Measurements from ENCODE around the gene C1QTNF9. TPM values are rescaled to one million over a fixed set of nuclear protein-coding genes. Genes with fewer than 3 reads are reported as not detected.
A peak's percentile ranks its signal among the peaks of the same experiment; 100 is the strongest.

Gene C1QTNF9
- total and polyA plus RNA-seq, 9 of the 15 experiments (the other 6 are each of a cell fraction or from before 2014, with no cell fraction given), result not detected

DNA sequence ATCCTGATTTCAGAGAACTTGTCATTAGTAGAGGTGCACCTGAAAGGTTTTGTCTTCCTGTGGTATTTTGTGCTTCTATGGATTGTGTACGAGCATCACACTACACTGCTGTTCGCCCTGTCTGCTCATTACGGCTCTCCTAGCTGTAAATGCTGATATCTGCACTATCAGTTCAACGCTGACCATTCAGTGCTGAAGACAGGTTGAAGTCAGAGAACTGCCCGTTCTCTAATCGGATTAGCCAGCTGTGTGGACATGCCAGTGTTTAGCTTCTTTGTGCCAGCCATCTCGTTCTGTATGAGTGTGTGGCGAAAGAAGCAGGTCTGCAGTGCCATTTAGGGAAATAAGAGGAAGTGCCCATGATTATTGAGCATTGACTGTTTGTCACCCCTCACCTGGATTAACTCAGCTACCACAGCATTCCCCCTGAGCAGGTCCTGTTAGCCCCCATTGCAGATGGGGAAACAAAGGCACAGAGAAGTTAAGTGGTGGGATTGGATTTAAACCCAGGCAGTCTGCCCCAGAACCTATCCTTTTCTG lies 21.6 kb upstream of the C1QTNF9 start:
- ChIA-PET CTCF (ENCODE audit: low intra/inter-chr PET ratio) (no interaction called here), POLR2A (no interaction called here)
- DNase-seq (ENCODE audit: extremely low read depth in 1 of 4, low spot score in 3 of 4) (no peak), ATAC-seq (no peak), FAIRE-seq (no peak)
- Histone ChIP-seq H3K9me3 (replicated peaks; ENCODE audit: control insufficient read depth, insufficient read depth, low read depth, low read length) (no peaks in the 10 kb centered on the region), H3K4me3 (no peak overlapping the region), H3K4me2 (ENCODE audit: insufficient read depth, low read length) (no peak overlapping the region), H3K4me1 (replicated peaks in 1 of 2; ENCODE audit: control insufficient read depth in 2 of 2, insufficient read depth in 2 of 2, low read length in 2 of 2) (no peaks in the 10 kb centered on the region), H3K9me1 (ENCODE audit: control insufficient read depth, insufficient read depth, low read length) (no peaks in the 10 kb centered on the region), H3K79me2 (ENCODE audit: control insufficient read depth, insufficient read depth, low read length) (no peaks in the 10 kb centered on the region), H3K27ac (ENCODE audit: extremely low read depth, low read depth, low read length) (no peak overlapping the region), H3K9ac (ENCODE audit: insufficient read depth in 1 of 2, low read depth in 2 of 2, low read length in 2 of 2) (no peak overlapping the region), H3K36me3 (ENCODE audit: control insufficient read depth, insufficient read depth, low read length) (no peaks in the 10 kb centered on the region), H3K27me3 (ENCODE audit: control insufficient read depth in 2 of 2, insufficient read depth in 2 of 2, low read length in 2 of 2) (peaks cover 7 to 30% of the 10 kb centered on the region in 2 experiments), H2AFZ (ENCODE audit: low read depth, low read length) (no peak overlapping the region), H4K20me1 (replicated peaks; ENCODE audit: control insufficient read depth, insufficient read depth, low read length) (no peaks in the 10 kb centered on the region)
- no TSS peak for BruUV-seq (replicated peaks)
- WGBS (ENCODE audit: insufficient coverage, low coverage, missing lambda C conversion rate), result 1% methylated on average over 6 of the region's 8 CpGs
- intact Hi-C loops (cut with micrococcal nuclease) (no loop called here), in situ Hi-C loops (cut with MboI) (no loop called here)
- TF ChIP-seq, protein P1, sequence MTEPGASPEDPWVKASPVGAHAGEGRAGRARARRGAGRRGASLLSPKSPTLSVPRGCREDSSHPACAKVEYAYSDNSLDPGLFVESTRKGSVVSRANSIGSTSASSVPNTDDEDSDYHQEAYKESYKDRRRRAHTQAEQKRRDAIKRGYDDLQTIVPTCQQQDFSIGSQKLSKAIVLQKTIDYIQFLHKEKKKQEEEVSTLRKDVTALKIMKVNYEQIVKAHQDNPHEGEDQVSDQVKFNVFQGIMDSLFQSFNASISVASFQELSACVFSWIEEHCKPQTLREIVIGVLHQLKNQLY (CRISPR knock-in tag; conservative IDR thresholded peaks at IDR 0.05), result no peak
- TF ChIP-seq SPI1 (IDR thresholded peaks at IDR 0.05; ENCODE audit: borderline replicate concordance, low read depth, low read length), result peak; percentile 39; the same call in 1 of the 2 replicates

DNA sequence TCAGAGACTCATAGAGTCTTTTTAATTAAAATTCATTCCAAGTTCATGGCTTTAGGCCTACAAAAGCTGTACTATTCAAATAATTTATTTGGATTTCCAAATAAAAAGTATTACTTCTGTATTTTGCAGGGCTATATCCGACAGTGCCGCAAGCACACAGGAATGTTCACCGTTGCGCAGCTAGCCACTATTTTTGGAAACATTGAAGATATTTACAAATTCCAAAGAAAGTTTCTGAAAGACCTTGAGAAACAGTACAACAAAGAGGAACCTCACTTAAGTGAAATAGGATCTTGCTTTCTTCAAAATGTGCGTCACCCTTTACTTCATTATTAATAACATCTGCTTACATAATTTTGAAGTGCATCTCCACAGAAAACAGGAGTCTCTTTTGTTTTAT lies 20.5 kb upstream of the C1QTNF9 start:
- ChIA-PET CTCF (ENCODE audit: low intra/inter-chr PET ratio) (no interaction called here), POLR2A (no interaction called here)
- no peaks in the 10 kb centered on the region for H4K20me1 ChIP-seq (replicated peaks; ENCODE audit: control insufficient read depth, insufficient read depth, low read length)
- intact Hi-C loops (cut with micrococcal nuclease), result no loop called here
- no peaks in the 10 kb centered on the region for H3K79me2 ChIP-seq (ENCODE audit: control insufficient read depth, insufficient read depth, low read length)
- H3K27ac ChIP-seq (ENCODE audit: extremely low read depth, low read depth, low read length), result no peak overlapping the region
- H3K9ac ChIP-seq (ENCODE audit: insufficient read depth in 1 of 2, low read depth in 2 of 2, low read length in 2 of 2), result no peak overlapping the region
- no peak overlapping the region for H2AFZ ChIP-seq (ENCODE audit: low read depth, low read length)
- TF ChIP-seq GATA2 (CRISPR knock-in tag; IDR thresholded peaks at IDR 0.05) (no peak), HIVEP1 (CRISPR knock-in tag; IDR thresholded peaks at IDR 0.05) (no peak), YY1 (IDR thresholded peaks at IDR 0.05; ENCODE audit: borderline replicate concordance in 1 of 3, control insufficient read depth in 1 of 3, extremely low read depth in 1 of 3, insufficient read depth in 3 of 3, insufficient read length in 1 of 3, insufficient replicate concordance in 2 of 3, low read depth in 1 of 3, low read length in 2 of 3) (no peak), MTA1 (IDR thresholded peaks at IDR 0.05; ENCODE audit: borderline replicate concordance) (no peak)
- no TSS peak for BruUV-seq (replicated peaks)
- no peaks in the 10 kb centered on the region for H3K9me3 ChIP-seq (replicated peaks; ENCODE audit: control insufficient read depth, insufficient read depth, low read depth, low read length)
- DNase-seq (ENCODE audit: extremely low read depth in 1 of 4, low spot score in 3 of 4), result no peak
- FAIRE-seq, result no peak
- no peak overlapping the region for H3K4me2 ChIP-seq (ENCODE audit: insufficient read depth, low read length)
- H3K4me1 ChIP-seq (replicated peaks in 1 of 2; ENCODE audit: control insufficient read depth in 2 of 2, insufficient read depth in 2 of 2, low read length in 2 of 2), result no peaks in the 10 kb centered on the region
- in situ Hi-C loops (cut with MboI), result no loop called here
- H3K4me3 ChIP-seq, result no peak overlapping the region
- no peaks in the 10 kb centered on the region for H3K36me3 ChIP-seq (ENCODE audit: control insufficient read depth, insufficient read depth, low read length)
- peaks cover 11 to 35% of the 10 kb centered on the region in 2 experiments for H3K27me3 ChIP-seq (ENCODE audit: control insufficient read depth in 2 of 2, insufficient read depth in 2 of 2, low read length in 2 of 2)
- 2% methylated on average over 5 of the region's 5 CpGs for WGBS (ENCODE audit: insufficient coverage, low coverage, missing lambda C conversion rate)
- no peaks in the 10 kb centered on the region for H3K9me1 ChIP-seq (ENCODE audit: control insufficient read depth, insufficient read depth, low read length)
- no peak for ATAC-seq
